K562 (cell line): Measurements from ENCODE around the gene SNX15.

Source experiments
- BRD9 ChIP-seq: fragments of 450-650 bp; IDR thresholded peaks from 2 replicates; pipeline ENCODE4 v1.6.1; 2018; ENCODE audit warnings: low read depth; ENCODE audit not compliant: partially characterized antibody
- CEBPZ ChIP-seq: fragments of 150-350 bp; IDR thresholded peaks from 2 replicates; pipeline ENCODE4 v1.6.1; 2014; ENCODE audit warnings: low read depth, mild to moderate bottlenecking, low read length, borderline replicate concordance
- CHD2 ChIP-seq: IDR thresholded peaks from 2 replicates; pipeline ENCODE4 v1.6.1; 2011; ENCODE audit warnings: low read depth, low read length
- FOXP4 ChIP-seq: sonication (generic); formaldehyde crosslinking; IDR thresholded peaks from 2 replicates; pipeline ENCODE4 v1.8.0; 2022; ENCODE audit warnings: mild to moderate bottlenecking, missing genetic modification reagents, borderline replicate concordance
- HEY1 ChIP-seq: fragments of 250-450 bp; sonication (Bioruptor Pico); IDR thresholded peaks from 2 replicates; pipeline ENCODE4 v1.5.0; 2020; ENCODE audit warnings: mild to moderate bottlenecking, moderate library complexity, borderline replicate concordance
- HNRNPH1 ChIP-seq: fragments of 200-400 bp; formaldehyde crosslinking; optimal IDR thresholded peaks from 2 replicates; pipeline ENCODE3; 2017; ENCODE audit warnings: low read depth, mild to moderate bottlenecking, low read length, moderate library complexity
- SP1 ChIP-seq: sonication (generic); formaldehyde crosslinking; IDR thresholded peaks from 2 replicates; pipeline ENCODE4 v1.8.1; 2022; ENCODE audit warnings: mild to moderate bottlenecking, missing genetic modification reagents
- TCF7L2 ChIP-seq: fragments of 150-350 bp; IDR thresholded peaks from 2 replicates; pipeline ENCODE4 v1.6.1; 2016; ENCODE audit warnings: low read depth, mild to moderate bottlenecking, low read length, moderate library complexity
- ZNF146 ChIP-seq: IDR thresholded peaks from one replicate; pipeline ENCODE4 v1.6.1; 2018; ENCODE audit warnings: missing compliant biosample characterization; ENCODE audit not compliant: unreplicated experiment
- TF ChIP-seq, protein P1 (sequence below), 3 experiments: IDR thresholded peaks in 2 of 3; conservative IDR thresholded peaks in 1 of 3; 2 replicates each; pipeline ENCODE4 v1.5.1; 2011 to 2012; ENCODE audit warnings: low read length in 3 of 3, mild to moderate bottlenecking in 3 of 3, control low read depth in 2 of 3, improper control_type of control experiment in 1 of 3, inconsistent platforms in 1 of 3, low read depth in 1 of 3, mixed read lengths in 1 of 3, moderate library complexity in 1 of 3; ENCODE audit not compliant: insufficient read depth in 2 of 3

DNA sequence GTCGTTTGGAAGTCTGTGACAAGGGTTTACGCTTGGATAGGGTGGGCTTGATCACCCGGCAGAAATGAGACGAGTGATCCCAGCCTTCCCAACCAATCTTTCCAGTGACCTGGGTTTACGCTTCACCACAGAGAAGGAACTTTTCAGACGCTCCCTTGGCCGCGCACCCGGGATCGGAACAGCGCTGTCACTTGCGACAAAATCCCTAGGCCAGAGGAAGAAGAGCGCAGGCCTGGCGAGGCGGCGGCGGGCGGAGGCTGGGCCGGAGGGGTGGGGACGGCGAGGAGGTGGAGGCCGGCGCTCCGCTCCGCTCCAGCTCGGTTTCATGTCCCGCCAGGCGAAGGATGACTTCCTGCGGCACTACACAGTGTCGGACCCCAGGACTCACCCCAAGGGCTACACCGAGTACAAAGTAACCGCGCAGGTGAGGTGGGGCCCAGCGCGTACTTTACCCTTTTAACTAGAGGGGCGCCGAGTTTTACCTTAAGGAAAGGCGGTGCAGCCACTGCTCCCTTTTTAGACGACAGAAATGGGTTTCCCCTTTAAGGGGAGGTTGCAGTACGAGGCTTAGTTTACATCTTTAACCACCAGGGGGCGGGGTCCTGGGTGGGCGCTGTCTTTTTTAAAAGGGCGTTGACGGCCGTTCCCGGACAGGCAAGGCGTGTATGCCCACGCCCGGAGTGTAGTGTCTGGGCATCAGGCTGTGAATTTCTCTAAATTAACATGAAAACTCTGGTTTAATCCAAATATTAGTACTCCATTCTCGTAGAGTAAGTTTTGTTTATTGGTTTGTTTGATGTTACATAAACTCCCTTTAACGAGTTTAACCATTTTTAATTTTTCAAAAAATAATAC, at the start of gene SNX15:
- TF ChIP-seq HNRNPH1 (no peak), TCF7L2 (no peak), ZNF146 (CRISPR knock-in tag) (no peak), BRD9 (no peak), HEY1 (CRISPR knock-in tag) (no peak), SP1 (CRISPR knock-in tag) (peak; percentile 92), CEBPZ (no peak), FOXP4 (peak; percentile 59; the same call in 1 of the 2 replicates), CHD2 (peak; percentile 40; the same call in 1 of the 2 replicates)
- TF ChIP-seq, protein P1, sequence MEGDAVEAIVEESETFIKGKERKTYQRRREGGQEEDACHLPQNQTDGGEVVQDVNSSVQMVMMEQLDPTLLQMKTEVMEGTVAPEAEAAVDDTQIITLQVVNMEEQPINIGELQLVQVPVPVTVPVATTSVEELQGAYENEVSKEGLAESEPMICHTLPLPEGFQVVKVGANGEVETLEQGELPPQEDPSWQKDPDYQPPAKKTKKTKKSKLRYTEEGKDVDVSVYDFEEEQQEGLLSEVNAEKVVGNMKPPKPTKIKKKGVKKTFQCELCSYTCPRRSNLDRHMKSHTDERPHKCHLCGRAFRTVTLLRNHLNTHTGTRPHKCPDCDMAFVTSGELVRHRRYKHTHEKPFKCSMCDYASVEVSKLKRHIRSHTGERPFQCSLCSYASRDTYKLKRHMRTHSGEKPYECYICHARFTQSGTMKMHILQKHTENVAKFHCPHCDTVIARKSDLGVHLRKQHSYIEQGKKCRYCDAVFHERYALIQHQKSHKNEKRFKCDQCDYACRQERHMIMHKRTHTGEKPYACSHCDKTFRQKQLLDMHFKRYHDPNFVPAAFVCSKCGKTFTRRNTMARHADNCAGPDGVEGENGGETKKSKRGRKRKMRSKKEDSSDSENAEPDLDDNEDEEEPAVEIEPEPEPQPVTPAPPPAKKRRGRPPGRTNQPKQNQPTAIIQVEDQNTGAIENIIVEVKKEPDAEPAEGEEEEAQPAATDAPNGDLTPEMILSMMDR (IDR thresholded peaks at IDR 0.05 in 2 of 3, conservative IDR thresholded peaks at IDR 0.05 in 1 of 3; ENCODE audit: insufficient read depth in 2 of 3, low read depth in 1 of 3, low read length in 3 of 3): peak; percentile 53 to 76 (median 69)
